GM12878 (cell line): ENCODE results near the gene BRAF. TPM values are rescaled to one million over a fixed set of nuclear protein-coding genes. Genes with fewer than 3 reads are reported as not detected.

Source experiments
- ATAC-seq: fragments of 200-7000 bp; cut with Tn5 transposase; 3 replicates; pipeline ENCODE4 v1.9.1; 2020; ENCODE audit warnings: mild to moderate bottlenecking, moderate library complexity
- BruUV-seq: library from RNA; stranded (reverse); fragments of 400-500 nt; replicated peaks from 2 replicates; lab custom pipeline; 2021; lab: Mats Ljungman, UMichigan
- CTCF ChIA-PET: fragments of 300-600 bp; sonication (Branson Sonifier 250); formaldehyde crosslinking; extraction: SDS; loops from one replicate; lab custom pipeline; 2021; ENCODE audit warnings: inconsistent platforms; lab: Yijun Ruan, JAX
- POLR2A ChIA-PET: fragments of 350-600 bp; formaldehyde crosslinking; extraction: SDS; loops from one replicate; lab custom pipeline; 2021; ENCODE audit warnings: inconsistent platforms; lab: Charles Lee
- RAD21 ChIA-PET: fragments of 300-600 bp; sonication (Branson Sonifier 250); formaldehyde crosslinking; loops from one replicate; lab custom pipeline; 2023; ENCODE audit warnings: antibody characterized with exemption; ENCODE audit not compliant: unreplicated experiment; lab: Charles Lee
- SMC1A ChIA-PET: fragments of 300-600 bp; sonication (Branson Sonifier 250); formaldehyde crosslinking; loops from one replicate; lab custom pipeline; 2023; ENCODE audit not compliant: unreplicated experiment, uncharacterized antibody; lab: Charles Lee
- DNase-seq: peaks from one replicate; pipeline ENCODE4 v3.0.0-alpha.2; 2011; ENCODE audit warnings: low read depth, low spot score
- FAIRE-seq: peaks from 3 replicates; lab custom pipeline; 2011; peaks lifted over from hg19 to GRCh38; lab: Jason Lieb, UNC
- H2AFZ ChIP-seq: 2 replicates; pipeline ENCODE4 v1.6.0; 2011; ENCODE audit warnings: low read depth, low read length, control low read depth; ENCODE audit not compliant: control insufficient read depth
- H3K27ac ChIP-seq: 2 replicates; pipeline ENCODE4 v1.5.1; 2011; ENCODE audit warnings: control low read depth; ENCODE audit not compliant: control insufficient read depth, insufficient read depth
- H3K27me3 ChIP-seq, 2 experiments: replicated peaks in 1 of 2; 2 replicates each; pipeline versions ENCODE4 v1.6.0 to v1.6.1; 2011; ENCODE audit warnings: low read length in 1 of 2; ENCODE audit not compliant: control insufficient read depth in 2 of 2, insufficient read depth in 2 of 2
- H3K36me3 ChIP-seq, 2 experiments: 2 replicates each; pipeline ENCODE4 v1.5.1; 2011; ENCODE audit warnings: low read length in 1 of 2; ENCODE audit not compliant: control insufficient read depth in 2 of 2, insufficient read depth in 2 of 2
- H3K4me1 ChIP-seq: 2 replicates; pipeline ENCODE4 v1.6.1; 2011; ENCODE audit warnings: mild to moderate bottlenecking, low read length, moderate library complexity, mixed read lengths; ENCODE audit not compliant: control insufficient read depth, insufficient read depth
- H3K4me2 ChIP-seq: 2 replicates; pipeline ENCODE4 v1.6.0; 2011; ENCODE audit warnings: control low read depth; ENCODE audit not compliant: control insufficient read depth, insufficient read depth
- H3K4me3 ChIP-seq: fragments of 200-600 bp; sonication (generic); 2 replicates; pipeline ENCODE4 v1.5.1; 2016
- H3K79me2 ChIP-seq: 2 replicates; pipeline ENCODE4 v1.6.0; 2011; ENCODE audit warnings: low read length; ENCODE audit not compliant: control insufficient read depth, insufficient read depth
- H3K9ac ChIP-seq: 2 replicates; pipeline ENCODE4 v1.8.0; 2011; ENCODE audit warnings: low read length, control low read depth, mixed read lengths; ENCODE audit not compliant: control insufficient read depth, insufficient read depth
- H3K9me3 ChIP-seq: replicated peaks from 3 replicates; pipeline ENCODE4 v1.5.1; 2011; ENCODE audit warnings: mild to moderate bottlenecking, low read length; ENCODE audit not compliant: control insufficient read depth, insufficient read depth
- H4K20me1 ChIP-seq: 2 replicates; pipeline ENCODE4 v1.6.0; 2011; ENCODE audit not compliant: control insufficient read depth, insufficient read depth
- CTCF ChIP-seq, 3 experiments: IDR thresholded peaks in 2 of 3; conservative IDR thresholded peaks in 1 of 3; 2 replicates each; pipeline ENCODE4 v1.5.1; 2011; ENCODE audit warnings: low read depth in 3 of 3, low read length in 3 of 3, mild to moderate bottlenecking in 3 of 3, control low read depth in 2 of 3, moderate library complexity in 2 of 3, inconsistent platforms in 1 of 3, mixed read lengths in 1 of 3; ENCODE audit not compliant: control insufficient read depth in 2 of 3, insufficient read depth in 1 of 3; ENCODE audit errors: extremely low read depth in 1 of 3
- HDAC6 ChIP-seq: fragments of 200-600 bp; sonication (generic); IDR thresholded peaks from one replicate; pipeline ENCODE4 v1.8.0; 2017; ENCODE audit warnings: antibody characterized with exemption; ENCODE audit not compliant: unreplicated experiment
- HSF1 ChIP-seq: fragments of 150-350 bp; IDR thresholded peaks from 2 replicates; pipeline ENCODE4 v1.6.1; 2014; ENCODE audit warnings: mild to moderate bottlenecking, low read depth, low read length
- LARP7 ChIP-seq: fragments of 450-650 bp; IDR thresholded peaks from 2 replicates; pipeline ENCODE4 v1.6.1; 2017; ENCODE audit warnings: mild to moderate bottlenecking
- MAX ChIP-seq: IDR thresholded peaks from 2 replicates; pipeline ENCODE4 v1.6.1; 2012; ENCODE audit warnings: low read depth, low read length, improper control_type of control experiment
- NFYB ChIP-seq: IDR thresholded peaks from 2 replicates; pipeline ENCODE4 v1.6.1; 2011; ENCODE audit warnings: low read depth, mild to moderate bottlenecking, low read length, improper control_type of control experiment, moderate library complexity; ENCODE audit not compliant: insufficient read depth
- NRF1 ChIP-seq: conservative IDR thresholded peaks from 2 replicates; pipeline ENCODE4 v1.6.1; 2011; ENCODE audit warnings: mild to moderate bottlenecking, low read depth, low read length, improper control_type of control experiment
- PRDM15 ChIP-seq: fragments of 450-650 bp; formaldehyde crosslinking; IDR thresholded peaks from 2 replicates; pipeline ENCODE4 v1.4.0; 2020; ENCODE audit warnings: mild to moderate bottlenecking, moderate library complexity
- SMC3 ChIP-seq: IDR thresholded peaks from 2 replicates; pipeline ENCODE4 v1.6.1; 2011; ENCODE audit warnings: low read length, improper control_type of control experiment, borderline replicate concordance
- SPI1 ChIP-seq: IDR thresholded peaks from 2 replicates; pipeline ENCODE4 v1.6.1; 2011; ENCODE audit warnings: low read depth, mild to moderate bottlenecking, low read length, moderate library complexity, borderline replicate concordance; ENCODE audit not compliant: insufficient read depth
- TAF1 ChIP-seq: IDR thresholded peaks from 2 replicates; pipeline ENCODE4 v1.6.1; 2011; ENCODE audit warnings: mild to moderate bottlenecking, low read depth, low read length, borderline replicate concordance
- WGBS: methylation state at CpG from one replicate; pipeline ENCODE4 v1.1.6; 2016; ENCODE audit warnings: low lambda C conversion rate; ENCODE audit not compliant: insufficient replicate concordance, insufficient coverage; ENCODE audit errors: missing lambda C conversion rate; 5-methylcytosine and 5-hydroxymethylcytosine counted together
- in situ Hi-C: fragments of 300-500 bp; cut with MboI; formaldehyde crosslinking; loops from 9 replicates; pipeline ENCODE4 v1.14.3; 2018; ENCODE audit warnings: mixed read lengths
- intact Hi-C: fragments of 100-400 bp; cut with micrococcal nuclease; formaldehyde crosslinking; loops from one replicate; pipeline ENCODE4 v1.14.2; 2022; ENCODE audit not compliant: unreplicated experiment
- polyA plus RNA-seq, 11 experiments: library from polyadenylated mRNA; depleted of rRNA in 4 of 11; unstranded in 6 of 11; stranded (reverse) in 5 of 11; fragments of >200 nt; fragmentation: Nextera tagmentation in 4 of 11; fragmentation: Illumina TruSeq in 1 of 11; extraction: Ambion mirVana in 4 of 11; extraction: Trizol in 1 of 11; gene quantifications; 1 replicate in 1 of 11; 2 replicates in 10 of 11; pipeline versions ENCODE4 v1.2.1 to v1.2.3, GENCODE V29; 2011 to 2016; ENCODE audit warnings: inconsistent platforms in 2 of 11, missing spikeins in 2 of 11, low read depth in 1 of 11
- total RNA-seq, 4 experiments: library from RNA; depleted of rRNA in 3 of 4; stranded (reverse); fragments of >200 nt in 3 of 4; fragmentation: Illumina TruSeq in 1 of 4; extraction: Trizol in 1 of 4; gene quantifications; 2 replicates each; pipeline versions ENCODE4 v1.2.1 to v1.2.3, GENCODE V29; 2013 to 2021

The BRAF gene
- total and polyA plus RNA-seq, 10 of the 15 experiments (the other 5 are each of a cell fraction or from before 2014, with no cell fraction given) = 2.6 to 31.0 (median 10.6) TPM

GRCh38 chr7:140678081-140678815 is 246.5 kb downstream of the BRAF start (continued):
- TF ChIP-seq HSF1 (no peak), SMC3 (no peak), NFYB (no peak), MAX (no peak), HDAC6 (no peak), NRF1 (no peak)

GRCh38 chr7:140677496-140677895 is 247.2 kb downstream of the BRAF start:
- ChIA-PET POLR2A (no interaction called here), RAD21 (interaction anchor here (1.4 kb wide), 1 partner anchor 247 kb away, joined by 3 read pairs; no protein-coding TSS in a partner anchor)
- intact Hi-C loops = loop anchor here (5.0 kb wide), 1 partner anchor 245 kb away; the partner anchor contains the start of gene BRAF
- TF ChIP-seq SPI1 (no peak), CTCF (IDR thresholded peaks at IDR 0.05 in 2 of 3, conservative IDR thresholded peaks at IDR 0.05 in 1 of 3; ENCODE audit: control insufficient read depth in 2 of 3, extremely low read depth in 1 of 3, insufficient read depth in 1 of 3, low read depth in 3 of 3, low read length in 3 of 3) (no peak), TAF1 (no peak), PRDM15 (CRISPR knock-in tag) (no peak), MAX (no peak), LARP7 (no peak)

More at GRCh38 chr7:140677496-140677895, 247.2 kb downstream of the BRAF start:
- Histone ChIP-seq H2AFZ (no peak overlapping the region), H3K27ac (no peak overlapping the region), H3K9ac (no peak overlapping the region), H3K4me3 (no peak overlapping the region), H3K27me3 (no peaks in the 10 kb centered on the region), H3K79me2 (no peaks in the 10 kb centered on the region; the same call in 1 of the 2 replicates), H3K4me1 (peaks cover 34% of the 10 kb centered on the region), H3K4me2 (no peak overlapping the region), H3K9me3 (no peaks in the 10 kb centered on the region), H3K36me3 (0 out of 4 replicates have a peak, but pooled peaks cover 0 to 3% of the 10 kb centered on the region in 2 experiments), H4K20me1 (no peaks in the 10 kb centered on the region)
- SMC1A ChIA-PET = interaction anchor here (1.2 to 4.8 kb wide), 5 partner anchors 9 to 335 kb away, joined by 3 to 57 read pairs (median 6); partner anchors contain the start of gene MRPS33
- in situ Hi-C loops = loop anchor here (10.0 kb wide), 1 partner anchor 337 kb away; the partner anchor contains the start of gene MRPS33
- no peak for FAIRE-seq
- no TSS peak for BruUV-seq
- no peak for ATAC-seq
- CTCF ChIA-PET = interaction anchor here (0.5 to 5.6 kb wide), 9 partner anchors 15 to 1297 kb away, joined by 3 to 88 read pairs (median 4); partner anchors contain the start of gene MRPS33
- no peak for DNase-seq
- 67% methylated on average over 3 of the region's 3 CpGs for WGBS
